NT2/D1 (cell line): ENCODE measurements around the gene CTPS1.

Source experiments
- DNase-seq: peaks from one replicate; pipeline ENCODE4 v3.0.0-alpha.2; 2011; ENCODE audit warnings: low read depth, low spot score
- H3K27me3 ChIP-seq: 2 replicates; pipeline ENCODE4 v1.6.0; 2011; ENCODE audit warnings: mild to moderate bottlenecking; ENCODE audit not compliant: insufficient read length, insufficient read depth
- H3K36me3 ChIP-seq: 2 replicates; pipeline ENCODE4 v1.6.1; 2011; ENCODE audit warnings: mild to moderate bottlenecking, low read length, mixed read lengths; ENCODE audit not compliant: insufficient read depth, insufficient read length
- H3K4me1 ChIP-seq: 2 replicates; pipeline ENCODE4 v1.5.1; 2011; ENCODE audit not compliant: insufficient read depth, insufficient read length
- H3K4me3 ChIP-seq: 2 replicates; pipeline ENCODE4 v1.5.1; 2011; ENCODE audit warnings: low read depth; ENCODE audit not compliant: insufficient read length
- H3K9ac ChIP-seq: 2 replicates; pipeline ENCODE4 v1.6.0; 2011; ENCODE audit warnings: low read depth; ENCODE audit not compliant: insufficient read length
- H3K9me3 ChIP-seq: 2 replicates; pipeline ENCODE4 v1.5.1; 2011; ENCODE audit warnings: mild to moderate bottlenecking, low read length; ENCODE audit not compliant: insufficient read depth
- SUZ12 ChIP-seq: IDR thresholded peaks from 2 replicates; pipeline ENCODE4 v1.6.1; 2011; ENCODE audit not compliant: insufficient read length, insufficient read depth; ENCODE audit errors: extremely low read depth
- YY1 ChIP-seq: IDR thresholded peaks from 2 replicates; pipeline ENCODE4 v1.6.1; 2011; ENCODE audit not compliant: insufficient read length, insufficient read depth
- ZNF274 ChIP-seq: IDR thresholded peaks from 2 replicates; pipeline ENCODE4 v1.6.1; 2011; ENCODE audit warnings: mild to moderate bottlenecking, low read depth, low read length

The CTPS1 gene

DNA sequence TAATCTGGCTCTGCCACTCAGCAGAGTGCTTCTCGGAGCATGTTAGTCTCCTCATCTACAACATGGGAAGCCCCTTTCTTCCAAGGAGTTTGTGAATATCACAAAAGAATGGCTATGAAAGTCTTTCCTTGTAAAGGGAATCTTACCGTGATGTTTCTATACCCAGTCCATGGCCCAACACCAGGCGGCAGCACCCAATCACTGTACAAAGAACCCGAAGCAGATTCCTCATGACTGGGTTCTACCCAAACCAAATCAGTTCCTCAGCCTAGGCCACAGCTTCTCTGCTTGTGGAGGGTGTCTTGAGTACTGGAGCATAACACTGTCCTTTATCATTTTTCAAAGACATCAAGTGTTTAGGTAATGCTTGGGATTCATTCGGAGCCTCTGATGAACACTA, 58.6 kb downstream of the CTPS1 start:
- Histone ChIP-seq H3K4me3 (no peak overlapping the region), H3K27me3 (no peaks in the 10 kb centered on the region), H3K36me3 (peaks cover 63% of the 10 kb centered on the region), H3K9ac (no peak overlapping the region), H3K4me1 (no peaks in the 10 kb centered on the region), H3K9me3 (no peaks in the 10 kb centered on the region)
- no peak for DNase-seq
- no peak for TF ChIP-seq YY1
- no peak for TF ChIP-seq SUZ12
- TF ChIP-seq ZNF274, result no peak

DNA sequence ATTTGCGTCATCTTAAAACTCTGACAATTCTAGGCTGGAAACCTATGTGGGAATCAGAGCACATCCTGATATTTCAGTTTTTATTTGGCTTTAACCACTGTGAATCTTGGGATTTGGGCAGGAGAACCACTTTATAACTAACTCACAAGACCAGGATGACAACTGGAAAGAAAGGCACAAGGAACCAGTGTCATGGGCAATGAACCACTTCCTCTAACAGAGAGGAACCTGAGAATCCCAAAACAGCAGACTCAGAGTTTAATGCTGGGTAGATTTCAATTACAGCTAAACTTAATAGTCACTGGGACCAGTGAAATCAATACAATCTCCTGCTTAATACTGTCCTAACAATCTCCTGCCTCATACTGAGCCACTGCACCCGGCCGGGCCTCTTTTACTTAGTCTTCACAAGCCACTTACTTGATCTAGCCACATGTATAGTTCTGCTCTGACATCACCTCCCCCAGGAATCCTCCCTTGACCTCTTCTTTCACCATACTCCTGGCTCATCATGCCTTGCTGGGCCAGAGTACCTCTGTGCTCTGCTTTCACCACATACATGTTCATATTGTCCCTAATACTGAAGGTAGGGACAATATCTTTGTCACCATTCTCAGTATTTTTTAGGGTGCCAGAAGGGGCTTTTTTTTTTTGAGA, 62.2 kb downstream of the CTPS1 start:
- H3K27me3 ChIP-seq, result no peaks in the 10 kb centered on the region
- H3K9ac ChIP-seq, result no peak overlapping the region
- TF ChIP-seq SUZ12 (no peak), ZNF274 (no peak), YY1 (no peak)
- DNase-seq, result no peak
- H3K4me1 ChIP-seq, result peaks cover 4% of the 10 kb centered on the region
- no peaks in the 10 kb centered on the region for H3K9me3 ChIP-seq
- peaks cover 50% of the 10 kb centered on the region for H3K36me3 ChIP-seq
- no peak overlapping the region for H3K4me3 ChIP-seq

DNA sequence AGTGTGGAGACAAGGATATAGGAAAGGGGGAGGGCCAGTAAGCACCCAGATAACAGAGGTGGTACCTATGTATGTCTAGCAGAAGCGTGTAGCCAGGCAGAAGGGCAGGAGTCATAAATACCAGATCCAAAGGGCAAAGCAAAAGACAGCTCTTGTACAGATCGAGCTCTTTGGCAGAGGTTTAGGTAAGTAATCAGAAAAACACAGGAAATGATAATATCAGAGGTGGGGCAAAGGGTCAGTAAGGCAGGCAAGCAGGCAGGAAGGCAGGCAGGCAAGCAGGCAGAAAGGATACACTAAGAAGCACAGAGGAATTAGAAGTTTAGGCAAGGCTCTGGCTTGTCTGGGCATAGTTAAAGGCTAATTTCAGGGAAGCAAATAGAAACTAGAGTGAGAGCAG, 64.7 kb downstream of the CTPS1 start:
- DNase-seq, result no peak
- H3K9ac ChIP-seq, result no peak overlapping the region
- no peak overlapping the region for H3K4me3 ChIP-seq
- TF ChIP-seq ZNF274 (no peak), YY1 (no peak), SUZ12 (no peak)
- no peaks in the 10 kb centered on the region for H3K27me3 ChIP-seq
- peaks cover 4% of the 10 kb centered on the region for H3K4me1 ChIP-seq
- H3K36me3 ChIP-seq, result peaks cover 43% of the 10 kb centered on the region
- no peaks in the 10 kb centered on the region for H3K9me3 ChIP-seq

DNA sequence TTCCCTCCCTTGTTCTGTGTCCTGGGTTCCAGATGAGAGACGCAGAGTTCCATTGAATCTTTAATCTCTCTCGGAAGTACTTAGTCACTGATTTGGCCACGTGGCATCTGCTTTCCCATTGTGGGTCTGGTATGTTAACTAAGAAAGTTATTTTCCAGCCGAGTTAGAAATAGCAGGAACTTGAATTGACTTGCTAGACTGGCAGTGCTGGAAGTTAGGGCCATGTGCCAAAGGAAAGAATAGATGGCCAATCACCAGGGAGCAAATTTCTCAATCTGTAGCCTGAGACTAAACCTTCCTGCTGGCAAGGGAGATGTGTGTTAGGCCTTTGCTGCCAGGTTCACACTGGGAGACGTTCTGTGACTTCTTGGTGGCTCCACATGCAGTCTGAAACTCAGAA, 66.2 kb downstream of the CTPS1 start:
- DNase-seq, result no peak
- TF ChIP-seq SUZ12 (no peak), YY1 (no peak), ZNF274 (no peak)
- H3K4me1 ChIP-seq, result peaks cover 4% of the 10 kb centered on the region
- no peaks in the 10 kb centered on the region for H3K9me3 ChIP-seq
- peaks cover 35% of the 10 kb centered on the region for H3K36me3 ChIP-seq
- no peak overlapping the region for H3K9ac ChIP-seq
- no peaks in the 10 kb centered on the region for H3K27me3 ChIP-seq
- no peak overlapping the region for H3K4me3 ChIP-seq

DNA sequence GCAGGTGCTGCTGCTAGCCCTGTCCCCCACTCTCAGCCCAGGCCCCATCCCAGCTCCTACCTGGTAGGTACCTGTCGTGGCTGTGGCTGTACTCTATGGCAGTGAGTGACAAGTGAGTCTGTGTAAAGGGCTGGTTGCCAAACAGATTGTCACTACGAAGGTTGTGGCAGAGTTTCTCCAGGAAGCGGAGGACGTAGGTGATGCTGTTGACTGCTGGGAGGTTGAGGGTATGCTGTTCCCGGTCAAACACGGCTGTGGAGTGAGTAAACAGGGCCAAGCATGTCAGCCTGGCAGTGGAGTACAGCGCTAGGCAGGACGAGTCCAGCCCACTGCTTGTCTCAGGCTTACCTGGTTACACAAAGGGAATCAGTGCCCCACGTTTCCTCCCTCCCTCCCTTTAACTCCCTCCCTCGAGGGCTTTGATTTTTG, 66.9 kb downstream of the CTPS1 start:
- Histone ChIP-seq H3K27me3 (no peaks in the 10 kb centered on the region), H3K36me3 (peaks cover 33% of the 10 kb centered on the region), H3K4me3 (no peak overlapping the region), H3K9ac (no peak overlapping the region), H3K4me1 (peaks cover 4% of the 10 kb centered on the region), H3K9me3 (no peaks in the 10 kb centered on the region)
- DNase-seq, result no peak
- TF ChIP-seq YY1 (no peak), ZNF274 (no peak), SUZ12 (no peak)

DNA sequence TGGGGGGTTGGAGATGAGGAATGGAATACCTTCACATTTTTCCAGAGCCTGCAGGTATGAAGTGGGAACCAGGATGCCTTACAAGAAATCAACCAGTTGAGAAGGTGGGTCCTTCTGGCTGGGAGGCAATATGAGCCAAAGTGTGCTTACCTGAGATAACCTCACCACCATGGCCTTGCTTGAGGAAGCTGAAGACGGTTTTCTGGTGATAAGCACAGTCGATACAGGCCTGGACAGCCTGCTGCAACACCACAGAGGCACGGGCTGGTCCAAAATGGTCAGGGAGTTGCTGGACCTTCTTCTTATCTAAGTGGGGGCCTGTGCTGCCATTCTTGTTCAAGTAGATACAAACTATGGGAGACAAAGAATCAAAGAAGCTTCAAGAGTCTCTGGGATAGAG, 69.0 kb downstream of the CTPS1 start:
- peaks cover 6% of the 10 kb centered on the region for H3K4me1 ChIP-seq
- peaks cover 35% of the 10 kb centered on the region for H3K36me3 ChIP-seq
- no peaks in the 10 kb centered on the region for H3K27me3 ChIP-seq
- no peaks in the 10 kb centered on the region for H3K9me3 ChIP-seq
- no peak overlapping the region for H3K4me3 ChIP-seq
- no peak overlapping the region for H3K9ac ChIP-seq
- no peak for DNase-seq
- TF ChIP-seq YY1 (no peak), SUZ12 (no peak), ZNF274 (no peak)

DNA sequence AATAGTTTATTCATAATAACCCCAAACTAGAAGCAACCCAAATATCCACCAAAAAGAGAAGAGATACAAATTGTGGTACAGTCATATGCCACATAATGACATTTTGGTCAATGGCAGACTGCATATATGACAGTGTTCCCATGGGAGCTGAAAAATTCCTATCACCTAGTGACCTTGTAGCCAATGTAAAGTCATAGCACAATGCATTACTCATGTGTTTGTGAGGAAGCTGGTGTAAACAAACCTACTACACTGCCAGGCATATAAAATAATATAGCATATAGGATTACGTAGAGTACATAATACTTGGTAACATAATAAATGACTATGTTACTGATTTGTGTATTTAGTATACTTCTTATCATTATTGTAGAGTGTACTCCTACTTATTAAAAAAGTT, 71.5 kb downstream of the CTPS1 start:
- H3K9ac ChIP-seq, result no peak overlapping the region
- TF ChIP-seq SUZ12 (no peak), YY1 (no peak), ZNF274 (no peak)
- H3K9me3 ChIP-seq, result no peaks in the 10 kb centered on the region
- no peaks in the 10 kb centered on the region for H3K27me3 ChIP-seq
- peaks cover 27% of the 10 kb centered on the region for H3K36me3 ChIP-seq
- no peak overlapping the region for H3K4me3 ChIP-seq
- no peak for DNase-seq
- peaks cover 6% of the 10 kb centered on the region for H3K4me1 ChIP-seq

DNA sequence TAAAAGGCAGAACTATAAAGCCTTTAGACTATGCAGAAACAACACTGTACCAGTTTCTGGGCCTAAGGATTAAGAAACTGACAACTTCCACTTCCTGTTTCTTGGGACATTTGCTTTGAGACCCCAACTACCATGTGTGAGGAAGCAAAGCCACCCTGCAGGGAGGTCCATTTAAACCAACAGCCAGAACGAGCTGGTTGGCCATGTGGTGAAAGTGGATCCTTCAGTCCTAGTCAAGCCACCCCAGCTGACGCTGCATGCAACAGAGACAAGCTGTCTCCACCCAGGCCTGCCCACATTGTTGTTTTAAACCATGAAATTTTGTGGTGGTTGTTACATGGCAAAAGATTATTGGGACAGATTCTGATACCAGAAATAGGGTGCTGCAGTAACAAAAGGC, 73.8 kb downstream of the CTPS1 start:
- no peak for TF ChIP-seq ZNF274
- Histone ChIP-seq H3K36me3 (peaks cover 12% of the 10 kb centered on the region), H3K4me1 (peaks cover 5% of the 10 kb centered on the region), H3K4me3 (no peak overlapping the region), H3K9me3 (no peaks in the 10 kb centered on the region), H3K27me3 (no peaks in the 10 kb centered on the region), H3K9ac (no peak overlapping the region)
- DNase-seq, result no peak
